ENCODE measurements around the gene AGFG1.
A peak's percentile ranks its signal among the peaks of the same experiment; 100 is the strongest.

AGFG1 gene

GRCh38 chr2:227565080-227565479 lies 93.1 kb downstream of the AGFG1 start:
- TF ChIP-seq TOX (CRISPR knock-in tag; IDR thresholded peaks at IDR 0.05; ENCODE audit: borderline replicate concordance), result no peak
- no peak for TF ChIP-seq ARNTL (CRISPR knock-in tag; IDR thresholded peaks at IDR 0.05; ENCODE audit: borderline replicate concordance, low read depth)
- no peak for ATAC-seq

- ATAC-seq, result no peak
- TF ChIP-seq POU6F1 (CRISPR knock-in tag; IDR thresholded peaks at IDR 0.05; ENCODE audit: borderline replicate concordance, low read depth) (no peak), TOX (CRISPR knock-in tag; IDR thresholded peaks at IDR 0.05; ENCODE audit: borderline replicate concordance) (no peak), ZC3H10 (CRISPR knock-in tag; IDR thresholded peaks at IDR 0.05) (no peak), ZNF565 (CRISPR knock-in tag; conservative IDR thresholded peaks at IDR 0.05; ENCODE audit: low read depth) (no peak), ZNF70 (CRISPR knock-in tag; IDR thresholded peaks at IDR 0.05) (no peak), PATZ1 (CRISPR knock-in tag; IDR thresholded peaks at IDR 0.05; ENCODE audit: borderline replicate concordance) (no peak), RARB (CRISPR knock-in tag; IDR thresholded peaks at IDR 0.05) (no peak), CSDC2 (CRISPR knock-in tag; IDR thresholded peaks at IDR 0.05) (no peak), ESRRG (CRISPR knock-in tag; IDR thresholded peaks at IDR 0.05) (no peak), ARNTL (CRISPR knock-in tag; IDR thresholded peaks at IDR 0.05; ENCODE audit: borderline replicate concordance, low read depth) (no peak), ZNF8 (CRISPR knock-in tag; IDR thresholded peaks at IDR 0.05) (no peak), OSR1 (CRISPR knock-in tag; IDR thresholded peaks at IDR 0.05) (no peak)
Measured at GRCh38 chr2:227566012-227566411, 94.1 kb downstream of the AGFG1 start.

GRCh38 chr2:227568852-227569169 lies 96.9 kb downstream of the AGFG1 start:
- ATAC-seq, result no peak
- TF ChIP-seq ARNTL (CRISPR knock-in tag; IDR thresholded peaks at IDR 0.05; ENCODE audit: borderline replicate concordance, low read depth), result no peak
- no peak for TF ChIP-seq PPARA (CRISPR knock-in tag; IDR thresholded peaks at IDR 0.05; ENCODE audit: borderline replicate concordance)
- no peak for TF ChIP-seq ESRRG (CRISPR knock-in tag; IDR thresholded peaks at IDR 0.05)
- no peak for TF ChIP-seq RARB (CRISPR knock-in tag; IDR thresholded peaks at IDR 0.05)
- TF ChIP-seq CSDC2 (CRISPR knock-in tag; IDR thresholded peaks at IDR 0.05), result no peak
- no peak for TF ChIP-seq OSR1 (CRISPR knock-in tag; IDR thresholded peaks at IDR 0.05)
- TF ChIP-seq PATZ1 (CRISPR knock-in tag; IDR thresholded peaks at IDR 0.05; ENCODE audit: borderline replicate concordance), result no peak
- no peak for TF ChIP-seq ZC3H10 (CRISPR knock-in tag; IDR thresholded peaks at IDR 0.05)
- TF ChIP-seq POU6F1 (CRISPR knock-in tag; IDR thresholded peaks at IDR 0.05; ENCODE audit: borderline replicate concordance, low read depth), result no peak
- no peak for TF ChIP-seq ZFP3 (CRISPR knock-in tag; IDR thresholded peaks at IDR 0.05)
- TF ChIP-seq GLIS3 (CRISPR knock-in tag; IDR thresholded peaks at IDR 0.05), result no peak
- TF ChIP-seq BACH2 (CRISPR knock-in tag; IDR thresholded peaks at IDR 0.05; ENCODE audit: borderline replicate concordance), result no peak

- peak; percentile 30 for ATAC-seq
- no peak for TF ChIP-seq ZC3H10 (CRISPR knock-in tag; IDR thresholded peaks at IDR 0.05)
- TF ChIP-seq CSDC2 (CRISPR knock-in tag; IDR thresholded peaks at IDR 0.05), result no peak
- no peak for TF ChIP-seq BACH2 (CRISPR knock-in tag; IDR thresholded peaks at IDR 0.05; ENCODE audit: borderline replicate concordance)
- no peak for TF ChIP-seq ZNF8 (CRISPR knock-in tag; IDR thresholded peaks at IDR 0.05)
- no peak for TF ChIP-seq POU6F1 (CRISPR knock-in tag; IDR thresholded peaks at IDR 0.05; ENCODE audit: borderline replicate concordance, low read depth)
- TF ChIP-seq PPARA (CRISPR knock-in tag; IDR thresholded peaks at IDR 0.05; ENCODE audit: borderline replicate concordance), result no peak
- no peak for TF ChIP-seq CSRNP3 (CRISPR knock-in tag; IDR thresholded peaks at IDR 0.05)
Measured at GRCh38 chr2:227570615-227571014, 98.7 kb downstream of the AGFG1 start.
